ENCODE results near the gene ZNF124. TPM values are rescaled to one million over a fixed set of nuclear protein-coding genes. Genes with fewer than 3 reads are reported as not detected.
"Not testable (repeated sequence)": the region's sequence is repeated elsewhere in the genome, so short reads cannot be mapped to it uniquely, and the experiment has no call there.

ZNF124 gene
- total RNA-seq, 4 donors from 2014 or later = 22.6 to 58.1 (median 46.8) TPM

DNA sequence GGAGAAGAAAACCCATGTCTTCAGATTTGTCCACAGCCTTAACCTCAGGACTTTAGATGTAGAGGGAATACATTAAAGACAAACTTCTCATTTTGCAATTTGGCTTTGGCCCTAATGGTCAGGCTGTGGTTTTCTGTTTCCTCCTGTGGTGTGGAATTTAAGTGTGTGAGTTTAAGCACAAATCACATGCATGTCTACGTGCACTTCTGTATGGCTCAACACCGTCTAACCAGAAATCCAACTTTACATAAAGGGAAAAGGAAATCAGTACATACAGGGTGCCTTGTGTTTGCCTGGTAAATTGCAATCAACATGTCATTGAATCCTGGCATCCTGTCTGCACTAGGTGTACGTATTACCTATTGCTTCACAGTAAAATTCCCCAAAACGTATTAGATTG is 1.2 kb upstream of the ZNF124 start:
- peaks cover 0 to 3% (median 0%) of the 10 kb centered on the region in 3 donors for H3K4me1 ChIP-seq
- no peaks in the 10 kb centered on the region for H3K9me3 ChIP-seq
- WGBS, 2 donors (ENCODE audit: low coverage in 1 of 2) = 76 to 83% methylated on average over 4 of the region's 4 CpGs
- no peaks in the 10 kb centered on the region for H3K27me3 ChIP-seq
- no peaks in the 10 kb centered on the region for H3K36me3 ChIP-seq
- TF ChIP-seq EP300 (IDR thresholded peaks at IDR 0.05) (no peak), POLR2A (IDR thresholded peaks at IDR 0.05) (no peak), POLR2AphosphoS5 (IDR thresholded peaks at IDR 0.05) (no peak)
- TF ChIP-seq, protein P1, sequence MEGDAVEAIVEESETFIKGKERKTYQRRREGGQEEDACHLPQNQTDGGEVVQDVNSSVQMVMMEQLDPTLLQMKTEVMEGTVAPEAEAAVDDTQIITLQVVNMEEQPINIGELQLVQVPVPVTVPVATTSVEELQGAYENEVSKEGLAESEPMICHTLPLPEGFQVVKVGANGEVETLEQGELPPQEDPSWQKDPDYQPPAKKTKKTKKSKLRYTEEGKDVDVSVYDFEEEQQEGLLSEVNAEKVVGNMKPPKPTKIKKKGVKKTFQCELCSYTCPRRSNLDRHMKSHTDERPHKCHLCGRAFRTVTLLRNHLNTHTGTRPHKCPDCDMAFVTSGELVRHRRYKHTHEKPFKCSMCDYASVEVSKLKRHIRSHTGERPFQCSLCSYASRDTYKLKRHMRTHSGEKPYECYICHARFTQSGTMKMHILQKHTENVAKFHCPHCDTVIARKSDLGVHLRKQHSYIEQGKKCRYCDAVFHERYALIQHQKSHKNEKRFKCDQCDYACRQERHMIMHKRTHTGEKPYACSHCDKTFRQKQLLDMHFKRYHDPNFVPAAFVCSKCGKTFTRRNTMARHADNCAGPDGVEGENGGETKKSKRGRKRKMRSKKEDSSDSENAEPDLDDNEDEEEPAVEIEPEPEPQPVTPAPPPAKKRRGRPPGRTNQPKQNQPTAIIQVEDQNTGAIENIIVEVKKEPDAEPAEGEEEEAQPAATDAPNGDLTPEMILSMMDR (IDR thresholded peaks at IDR 0.05) = no peak
- no peak overlapping the region for H3K4me3 ChIP-seq
- ATAC-seq = no peak
- no peak overlapping the region for H3K27ac ChIP-seq

DNA sequence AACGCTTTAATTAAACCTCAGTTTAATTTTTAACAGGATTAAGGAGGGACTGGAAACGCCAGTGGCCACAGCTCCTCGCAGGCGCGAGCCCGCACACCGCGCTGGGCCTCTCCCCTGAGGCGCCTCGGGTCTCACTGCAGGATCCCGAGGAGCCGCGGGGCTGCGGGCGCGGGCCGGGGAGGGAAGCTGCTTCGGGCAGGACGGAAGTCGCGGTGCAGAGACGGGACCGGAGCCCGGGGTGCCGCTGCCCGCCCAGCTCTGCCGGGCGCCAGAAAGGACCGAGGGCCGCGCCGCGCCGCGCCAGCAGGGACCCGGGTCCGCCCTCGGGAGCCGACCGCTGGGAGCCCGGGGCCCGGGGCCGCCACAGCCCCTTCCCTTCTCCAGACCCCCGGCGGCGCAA is 377 bp downstream of the ZNF124 start:
- H3K27ac ChIP-seq, H3K4me3 ChIP-seq, H3K9me3 ChIP-seq, H3K36me3 ChIP-seq, H3K27me3 ChIP-seq, H3K4me1 ChIP-seq: not testable (repeated sequence)
- ATAC-seq = peak; percentile 74
- WGBS, 2 donors (ENCODE audit: low coverage in 1 of 2) = no CpG with 5 or more reads among the region's 46 CpGs

DNA sequence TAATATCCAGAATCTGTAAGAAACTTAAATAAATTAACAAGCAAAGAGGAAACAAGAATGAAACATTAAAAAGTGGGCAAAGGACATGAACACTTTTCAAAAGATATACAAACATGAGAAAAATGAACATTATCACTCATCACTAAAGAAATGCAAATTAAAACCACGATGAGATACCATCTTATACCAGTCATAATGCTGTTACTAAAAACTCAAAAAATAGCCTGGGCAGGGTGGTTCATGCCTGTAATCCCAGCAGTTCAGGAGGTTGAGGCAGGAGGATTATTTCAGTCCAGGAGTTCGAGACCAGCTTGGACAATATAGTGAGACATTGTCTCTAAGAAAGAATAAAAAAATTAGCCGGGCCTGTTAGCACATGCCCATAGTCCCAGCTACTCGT is 6.1 kb downstream of the ZNF124 start:
- TF ChIP-seq POLR2A (IDR thresholded peaks at IDR 0.05) = no peak

DNA sequence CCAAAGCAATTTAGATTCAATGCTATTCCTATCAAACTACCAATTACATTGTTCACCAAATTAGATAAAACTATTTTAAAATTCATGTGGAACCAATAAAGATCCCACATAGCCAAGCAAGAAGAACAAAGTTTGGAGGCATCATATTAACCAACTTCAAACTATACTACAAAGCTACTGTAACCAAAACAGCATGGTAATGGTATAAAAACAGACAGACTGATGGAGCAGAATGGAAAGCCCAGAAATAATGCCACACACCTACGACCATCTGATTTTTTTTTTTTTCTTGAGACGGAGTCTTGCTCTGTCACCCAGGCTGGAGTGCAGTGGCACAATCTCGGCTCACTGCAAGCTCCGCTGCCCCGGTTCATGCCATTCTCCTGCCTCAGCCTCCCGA is 7.1 kb downstream of the ZNF124 start:
- peaks cover 0 to 3% of the 10 kb centered on the region in 2 donors for H3K36me3 ChIP-seq
- H3K4me3 ChIP-seq = no peak overlapping the region
- TF ChIP-seq POLR2AphosphoS5 (IDR thresholded peaks at IDR 0.05) = no peak
- no peak for TF ChIP-seq EP300 (IDR thresholded peaks at IDR 0.05)
- TF ChIP-seq POLR2A (IDR thresholded peaks at IDR 0.05) = no peak
- no peaks in the 10 kb centered on the region for H3K4me1 ChIP-seq
- peaks cover 0 to 55% (median 0%) of the 10 kb centered on the region in 3 donors for H3K9me3 ChIP-seq
- no peak for ATAC-seq
- WGBS, 2 donors (ENCODE audit: low coverage in 1 of 2) = 98 to 100% methylated on average over 1 to 6 of the region's 6 CpGs
- no peaks in the 10 kb centered on the region for H3K27me3 ChIP-seq
- H3K27ac ChIP-seq = no peak overlapping the region

More for the DNA sequence above, 6.1 kb downstream of the ZNF124 start:
- no peaks in the 10 kb centered on the region for H3K27me3 ChIP-seq
- H3K4me1 ChIP-seq = no peaks in the 10 kb centered on the region
- H3K9me3 ChIP-seq = peaks cover 0 to 45% (median 0%) of the 10 kb centered on the region in 3 donors
- no peak overlapping the region for H3K27ac ChIP-seq
- WGBS, 2 donors (ENCODE audit: low coverage in 1 of 2) = 91 to 92% methylated on average over 3 of the region's 4 CpGs
- H3K4me3 ChIP-seq = no peak overlapping the region
- H3K36me3 ChIP-seq = no peaks in the 10 kb centered on the region
- ATAC-seq = no peak

DNA sequence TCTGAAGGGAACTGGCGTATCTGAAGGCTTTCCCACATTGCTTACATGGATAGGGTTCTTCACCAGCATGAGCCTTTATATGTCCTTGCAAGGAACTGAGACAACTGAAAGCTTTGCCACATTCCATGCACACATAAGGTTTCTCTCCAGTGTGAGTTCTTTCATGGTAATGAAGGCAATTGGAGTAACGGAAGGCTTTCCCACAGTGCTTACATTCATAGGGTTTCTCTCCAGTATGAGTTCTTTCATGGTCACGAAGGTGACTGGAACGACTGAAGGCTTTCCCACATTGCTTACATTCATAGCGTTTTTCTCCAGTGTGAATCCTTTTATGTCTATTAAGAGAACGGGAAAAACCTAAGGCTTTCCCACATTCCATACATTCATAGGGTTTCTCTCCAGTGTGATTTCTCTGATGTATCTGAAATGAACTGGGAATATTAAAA is 15.0 kb downstream of the ZNF124 start:
- 84 to 91% methylated on average over 4 to 6 of the region's 6 CpGs for WGBS, 2 donors (ENCODE audit: low coverage in 1 of 2)
- Histone ChIP-seq H3K4me3 (no peak overlapping the region), H3K27ac (no peak overlapping the region), H3K36me3 (peaks cover 0 to 82% of the 10 kb centered on the region in 2 donors), H3K9me3 (peaks cover 0 to 89% (median 3%) of the 10 kb centered on the region in 3 donors), H3K27me3 (no peaks in the 10 kb centered on the region), H3K4me1 (no peaks in the 10 kb centered on the region)
- TF ChIP-seq, protein P1 (IDR thresholded peaks at IDR 0.05) = no peak
- TF ChIP-seq EP300 (IDR thresholded peaks at IDR 0.05) (no peak), POLR2AphosphoS5 (IDR thresholded peaks at IDR 0.05) (no peak), POLR2A (IDR thresholded peaks at IDR 0.05) (no peak)
- ATAC-seq = no peak

DNA sequence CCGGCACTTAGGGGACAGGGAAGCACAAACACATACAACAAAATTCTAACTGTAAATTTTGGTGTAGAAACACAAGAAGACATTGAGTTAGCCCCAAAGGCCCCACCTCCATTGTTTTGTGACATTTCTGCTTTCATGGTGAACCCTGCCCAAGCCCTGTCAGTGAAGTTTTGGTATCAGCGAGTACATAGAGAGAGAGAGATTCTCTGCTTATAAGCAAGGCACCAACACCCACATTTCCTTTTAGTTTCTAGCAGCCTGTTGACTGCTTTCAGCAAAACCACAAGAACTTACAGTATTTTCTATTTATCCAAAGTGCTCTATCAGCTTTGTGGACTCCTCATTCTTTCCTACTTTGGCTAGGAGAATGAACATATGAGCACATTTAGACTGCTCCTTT is 24.0 kb downstream of the ZNF124 start:
- Histone ChIP-seq H3K4me3 (no peak overlapping the region), H3K4me1 (no peaks in the 10 kb centered on the region), H3K36me3 (peaks cover 0 to 54% of the 10 kb centered on the region in 2 donors), H3K27me3 (no peaks in the 10 kb centered on the region), H3K9me3 (peaks cover 0 to 71% (median 0%) of the 10 kb centered on the region in 3 donors), H3K27ac (no peak overlapping the region)
- ATAC-seq = no peak
- TF ChIP-seq POLR2AphosphoS5 (IDR thresholded peaks at IDR 0.05) (no peak), EP300 (IDR thresholded peaks at IDR 0.05) (no peak), POLR2A (IDR thresholded peaks at IDR 0.05) (no peak)
- TF ChIP-seq, protein P1 (IDR thresholded peaks at IDR 0.05) = no peak
- WGBS, 2 donors (ENCODE audit: low coverage in 1 of 2) = 97 to 100% methylated on average over 2 of the region's 2 CpGs

DNA sequence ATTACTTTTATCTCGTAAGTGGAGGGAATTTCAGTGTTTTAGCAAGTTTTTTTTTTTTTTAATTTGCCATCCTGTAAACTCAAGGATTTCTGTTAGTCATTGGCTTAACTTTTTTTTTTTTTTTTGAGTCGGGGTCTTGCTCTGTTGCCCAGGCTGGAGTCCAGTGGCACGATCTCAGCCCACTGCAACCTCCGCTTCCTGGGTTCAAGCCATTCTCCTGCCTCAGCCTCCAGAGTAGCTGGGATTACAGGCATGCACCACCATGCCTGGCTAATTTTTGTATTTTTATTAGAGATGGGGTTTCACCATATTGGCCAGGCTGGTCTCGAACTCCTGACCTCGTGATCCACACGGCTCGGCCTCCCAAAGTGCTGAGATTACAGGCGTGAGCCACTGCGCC is 24.7 kb downstream of the ZNF124 start:
- Histone ChIP-seq H3K36me3 (peaks cover 0 to 51% of the 10 kb centered on the region in 2 donors), H3K9me3 (peaks cover 0 to 73% (median 0%) of the 10 kb centered on the region in 3 donors)
- H3K27me3 ChIP-seq, ATAC-seq, H3K4me1 ChIP-seq, H3K4me3 ChIP-seq, H3K27ac ChIP-seq: not testable (repeated sequence)
- 95 to 100% methylated on average over 5 to 6 of the region's 10 CpGs for WGBS, 2 donors (ENCODE audit: low coverage in 1 of 2)

All from gastroesophageal sphincter (tissue), 4 donors.